SK-N-MC (cell line): ENCODE results near the gene FARS2.

Experiments
- DNase-seq: peaks from one replicate; pipeline ENCODE4 v3.0.0-alpha.2; 2011; ENCODE audit warnings: low read depth, low spot score
- H3K27ac ChIP-seq: fragments of 200-600 bp; sonication (generic); 2 replicates; pipeline ENCODE4 v1.5.1; 2016; ENCODE audit warnings: mixed run types
- H3K36me3 ChIP-seq: fragments of 200-600 bp; sonication (generic); 2 replicates; pipeline ENCODE4 v1.6.1; 2017; ENCODE audit warnings: antibody characterized with exemption, low read length, mixed read lengths; ENCODE audit not compliant: insufficient read depth
- H3K4me3 ChIP-seq: fragments of 200-600 bp; sonication (generic); 2 replicates; pipeline ENCODE4 v1.5.1; 2016
- H3K9ac ChIP-seq: fragments of 200-600 bp; sonication (generic); 2 replicates; pipeline ENCODE4 v1.8.0; 2017; ENCODE audit warnings: mixed run types, mixed read lengths; ENCODE audit not compliant: insufficient read length
- H3K9me3 ChIP-seq: fragments of 200-600 bp; sonication (generic); 2 replicates; pipeline ENCODE4 v1.6.1; 2017; ENCODE audit warnings: low read depth, mild to moderate bottlenecking, antibody characterized with exemption, low read length, moderate library complexity, mixed read lengths
- EZH2 ChIP-seq: fragments of 200-600 bp; sonication (generic); IDR thresholded peaks from one replicate; pipeline ENCODE4 v1.6.1; 2017; ENCODE audit warnings: antibody characterized with exemption
- FOXP2 ChIP-seq: optimal IDR thresholded peaks from 2 replicates; pipeline ENCODE3; 2011; ENCODE audit warnings: mild to moderate bottlenecking, moderate library complexity; ENCODE audit not compliant: insufficient read depth; ENCODE audit errors: extremely low read length, control extremely low read depth
- POLR2AphosphoS5 ChIP-seq: IDR thresholded peaks from 2 replicates; pipeline ENCODE4 v1.6.1; 2012; ENCODE audit warnings: mild to moderate bottlenecking, low read depth, low read length, borderline replicate concordance

FARS2 gene

GRCh38 chr6:5412663-5413062 lies 151.3 kb downstream of the FARS2 start:
- no peaks in the 10 kb centered on the region for H3K36me3 ChIP-seq
- no peak overlapping the region for H3K27ac ChIP-seq
- no peak for DNase-seq
- no peak for TF ChIP-seq EZH2
- no peak for TF ChIP-seq FOXP2
- no peak for TF ChIP-seq POLR2AphosphoS5
- no peak overlapping the region for H3K4me3 ChIP-seq
- H3K9ac ChIP-seq: no peak overlapping the region
- no peaks in the 10 kb centered on the region for H3K9me3 ChIP-seq

- H3K4me3 ChIP-seq: no peak overlapping the region
- TF ChIP-seq EZH2 (no peak), POLR2AphosphoS5 (no peak)
- no peak overlapping the region for H3K27ac ChIP-seq
- no peak overlapping the region for H3K9ac ChIP-seq
- no peaks in the 10 kb centered on the region for H3K36me3 ChIP-seq
- DNase-seq: no peak
- no peaks in the 10 kb centered on the region for H3K9me3 ChIP-seq
Observed at GRCh38 chr6:5416250-5416649, 154.9 kb downstream of the FARS2 start.

GRCh38 chr6:5422321-5422915 lies 161.1 kb downstream of the FARS2 start:
- Histone ChIP-seq H3K27ac (no peak overlapping the region), H3K4me3 (no peak overlapping the region), H3K9ac (no peak overlapping the region), H3K36me3 (no peaks in the 10 kb centered on the region), H3K9me3 (no peaks in the 10 kb centered on the region)
- no peak for DNase-seq
- TF ChIP-seq EZH2 (no peak), POLR2AphosphoS5 (no peak), FOXP2 (no peak)

GRCh38 chr6:5423251-5423650 lies 161.9 kb downstream of the FARS2 start:
- DNase-seq: no peak
- H3K9ac ChIP-seq: no peak overlapping the region
- no peak overlapping the region for H3K4me3 ChIP-seq
- no peaks in the 10 kb centered on the region for H3K36me3 ChIP-seq
- H3K9me3 ChIP-seq: no peaks in the 10 kb centered on the region
- no peak overlapping the region for H3K27ac ChIP-seq
- no peak for TF ChIP-seq POLR2AphosphoS5
- no peak for TF ChIP-seq EZH2
- no peak for TF ChIP-seq FOXP2

- no peak overlapping the region for H3K27ac ChIP-seq
- no peak overlapping the region for H3K4me3 ChIP-seq
- TF ChIP-seq FOXP2: no peak
- no peak for TF ChIP-seq POLR2AphosphoS5
- no peak for TF ChIP-seq EZH2
- no peak overlapping the region for H3K9ac ChIP-seq
- H3K36me3 ChIP-seq: no peaks in the 10 kb centered on the region
- no peaks in the 10 kb centered on the region for H3K9me3 ChIP-seq
- DNase-seq: no peak
Observed at GRCh38 chr6:5424726-5425125, 163.4 kb downstream of the FARS2 start.

GRCh38 chr6:5425267-5425666 lies 164.0 kb downstream of the FARS2 start:
- Histone ChIP-seq H3K36me3 (no peaks in the 10 kb centered on the region), H3K9me3 (no peaks in the 10 kb centered on the region), H3K9ac (no peak overlapping the region), H3K4me3 (no peak overlapping the region), H3K27ac (no peak overlapping the region)
- TF ChIP-seq FOXP2: no peak
- TF ChIP-seq POLR2AphosphoS5: no peak
- DNase-seq: no peak

- TF ChIP-seq POLR2AphosphoS5: no peak
- no peak for TF ChIP-seq EZH2
- no peak for TF ChIP-seq FOXP2
- no peak overlapping the region for H3K27ac ChIP-seq
- no peaks in the 10 kb centered on the region for H3K9me3 ChIP-seq
- no peaks in the 10 kb centered on the region for H3K36me3 ChIP-seq
- DNase-seq: no peak
- no peak overlapping the region for H3K9ac ChIP-seq
- H3K4me3 ChIP-seq: no peak overlapping the region
Observed at GRCh38 chr6:5425797-5426196, 164.5 kb downstream of the FARS2 start.

GRCh38 chr6:5427586-5427985 lies 166.3 kb downstream of the FARS2 start:
- no peaks in the 10 kb centered on the region for H3K9me3 ChIP-seq
- no peak for DNase-seq
- no peak overlapping the region for H3K9ac ChIP-seq
- TF ChIP-seq POLR2AphosphoS5: no peak
- no peak for TF ChIP-seq EZH2
- TF ChIP-seq FOXP2: no peak
- no peak overlapping the region for H3K4me3 ChIP-seq
- H3K36me3 ChIP-seq: no peaks in the 10 kb centered on the region
- H3K27ac ChIP-seq: no peak overlapping the region

GRCh38 chr6:5433324-5433723 lies 172.0 kb downstream of the FARS2 start:
- Histone ChIP-seq H3K9me3 (no peaks in the 10 kb centered on the region), H3K27ac (no peak overlapping the region), H3K9ac (no peak overlapping the region), H3K36me3 (no peaks in the 10 kb centered on the region), H3K4me3 (no peak overlapping the region)
- TF ChIP-seq POLR2AphosphoS5 (no peak), EZH2 (no peak), FOXP2 (no peak)
- DNase-seq: no peak
